WTC11 (cell line): Measurements from ENCODE around the gene OR5B12.

Experiments
- FOXP1 ChIP-seq: sonication (generic); formaldehyde crosslinking; IDR thresholded peaks from 2 replicates; pipeline ENCODE4 v1.8.0; 2022; ENCODE audit warnings: missing genetic modification reagents, mild to moderate bottlenecking, moderate library complexity, borderline replicate concordance
- IRF1 ChIP-seq: sonication (generic); formaldehyde crosslinking; IDR thresholded peaks from 2 replicates; pipeline ENCODE4 v1.8.0; 2023; ENCODE audit warnings: missing genetic modification reagents
- NR3C1 ChIP-seq: sonication (generic); formaldehyde crosslinking; conservative IDR thresholded peaks from 2 replicates; pipeline ENCODE4 v1.8.1; 2023; ENCODE audit warnings: low read depth, mild to moderate bottlenecking, missing genetic modification reagents
- PRDM15 ChIP-seq: sonication (generic); formaldehyde crosslinking; IDR thresholded peaks from 2 replicates; pipeline ENCODE4 v1.8.0; 2022; ENCODE audit warnings: missing genetic modification reagents
- RELA ChIP-seq: sonication (generic); formaldehyde crosslinking; IDR thresholded peaks from 2 replicates; pipeline ENCODE4 v1.8.1; 2022; ENCODE audit warnings: missing genetic modification reagents, mild to moderate bottlenecking, borderline replicate concordance
- TF ChIP-seq, protein P1 (sequence below): fragments of 200-600 bp; IDR thresholded peaks from 2 replicates; pipeline ENCODE4 v1.8.0; 2022; ENCODE audit warnings: antibody characterized with exemption

DNA sequence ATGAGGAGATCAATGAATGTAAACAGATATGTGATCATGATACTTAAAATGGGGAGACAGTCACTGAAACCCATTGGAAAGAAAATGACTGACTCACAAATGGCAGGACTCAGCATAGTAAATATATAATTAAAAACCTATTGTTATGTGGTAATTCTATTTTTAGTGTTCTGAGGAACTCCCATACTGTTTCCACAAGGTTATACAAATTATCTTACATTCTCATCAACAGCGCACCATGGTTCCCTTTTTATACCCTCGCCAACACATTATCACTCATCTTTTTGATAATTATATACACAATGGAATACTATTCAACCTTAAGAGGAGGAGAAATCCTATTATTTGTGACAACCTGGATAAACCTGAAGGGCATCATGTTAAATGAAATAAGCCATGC lies 48.8 kb upstream of the OR5B12 start:
- TF ChIP-seq FOXP1 (CRISPR knock-in tag) = no peak
- TF ChIP-seq, protein P1, sequence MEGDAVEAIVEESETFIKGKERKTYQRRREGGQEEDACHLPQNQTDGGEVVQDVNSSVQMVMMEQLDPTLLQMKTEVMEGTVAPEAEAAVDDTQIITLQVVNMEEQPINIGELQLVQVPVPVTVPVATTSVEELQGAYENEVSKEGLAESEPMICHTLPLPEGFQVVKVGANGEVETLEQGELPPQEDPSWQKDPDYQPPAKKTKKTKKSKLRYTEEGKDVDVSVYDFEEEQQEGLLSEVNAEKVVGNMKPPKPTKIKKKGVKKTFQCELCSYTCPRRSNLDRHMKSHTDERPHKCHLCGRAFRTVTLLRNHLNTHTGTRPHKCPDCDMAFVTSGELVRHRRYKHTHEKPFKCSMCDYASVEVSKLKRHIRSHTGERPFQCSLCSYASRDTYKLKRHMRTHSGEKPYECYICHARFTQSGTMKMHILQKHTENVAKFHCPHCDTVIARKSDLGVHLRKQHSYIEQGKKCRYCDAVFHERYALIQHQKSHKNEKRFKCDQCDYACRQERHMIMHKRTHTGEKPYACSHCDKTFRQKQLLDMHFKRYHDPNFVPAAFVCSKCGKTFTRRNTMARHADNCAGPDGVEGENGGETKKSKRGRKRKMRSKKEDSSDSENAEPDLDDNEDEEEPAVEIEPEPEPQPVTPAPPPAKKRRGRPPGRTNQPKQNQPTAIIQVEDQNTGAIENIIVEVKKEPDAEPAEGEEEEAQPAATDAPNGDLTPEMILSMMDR = no peak
- no peak for TF ChIP-seq IRF1 (CRISPR knock-in tag)
- no peak for TF ChIP-seq NR3C1 (CRISPR knock-in tag)
- TF ChIP-seq PRDM15 (CRISPR knock-in tag) = no peak
- no peak for TF ChIP-seq RELA
